HG02571 (cell line): ENCODE measurements around the gene CMIP.

ENCODE experiments used
- ATAC-seq: cut with Tn5 transposase; IDR thresholded peaks from one replicate; pipeline ENCODE4 v1.9.1; 2021; ENCODE audit warnings: mild to moderate bottlenecking, moderate library complexity; ENCODE audit not compliant: unreplicated experiment

CMIP gene

DNA sequence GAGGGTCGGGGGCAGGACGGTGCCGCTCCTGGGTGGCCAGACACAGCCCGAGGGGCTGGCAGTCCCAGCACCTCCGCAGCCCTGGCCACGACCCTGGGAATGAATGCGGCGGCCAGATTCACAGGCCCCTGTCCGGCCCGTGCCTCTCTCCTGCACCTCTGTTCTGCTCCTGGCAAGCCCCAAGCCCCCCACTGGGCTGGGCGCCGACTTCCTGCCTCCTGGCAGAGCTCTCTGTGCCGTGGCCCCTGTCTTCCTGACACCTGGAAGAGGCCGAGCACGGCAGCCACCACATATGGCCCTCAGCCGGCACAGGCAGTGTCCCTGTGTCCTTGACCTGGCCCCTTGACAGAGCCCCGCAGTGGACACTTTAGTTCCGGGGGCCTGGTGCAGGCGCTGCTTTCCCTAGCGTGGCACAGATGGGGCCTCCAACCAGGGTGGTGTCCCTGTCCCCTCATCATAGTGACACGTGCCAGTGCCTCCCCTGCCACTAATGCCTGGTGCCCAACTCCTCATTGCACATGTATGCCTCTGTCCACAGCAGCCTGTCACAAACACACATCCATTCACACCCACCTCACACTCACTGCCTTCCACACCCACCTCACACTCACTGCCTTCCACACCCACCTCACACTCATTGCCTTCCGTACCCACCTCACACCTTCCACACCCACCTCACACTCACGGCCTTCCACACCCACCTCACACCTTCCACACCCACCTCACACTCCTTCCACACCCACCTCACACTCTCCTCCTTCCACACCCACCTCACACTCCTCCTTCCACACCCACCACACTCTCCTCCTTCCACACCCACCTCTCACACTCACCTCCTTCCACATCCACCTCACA, 223.9 kb downstream of the CMIP start:
- ATAC-seq, result no peak

- no peak for ATAC-seq
Measured at GRCh38 chr16:81669473-81670350, 225.1 kb downstream of the CMIP start.

- ATAC-seq, result no peak
Measured at GRCh38 chr16:81671738-81672597, 227.4 kb downstream of the CMIP start.

- no peak for ATAC-seq
Measured at GRCh38 chr16:81673432-81673831, 228.8 kb downstream of the CMIP start.

DNA sequence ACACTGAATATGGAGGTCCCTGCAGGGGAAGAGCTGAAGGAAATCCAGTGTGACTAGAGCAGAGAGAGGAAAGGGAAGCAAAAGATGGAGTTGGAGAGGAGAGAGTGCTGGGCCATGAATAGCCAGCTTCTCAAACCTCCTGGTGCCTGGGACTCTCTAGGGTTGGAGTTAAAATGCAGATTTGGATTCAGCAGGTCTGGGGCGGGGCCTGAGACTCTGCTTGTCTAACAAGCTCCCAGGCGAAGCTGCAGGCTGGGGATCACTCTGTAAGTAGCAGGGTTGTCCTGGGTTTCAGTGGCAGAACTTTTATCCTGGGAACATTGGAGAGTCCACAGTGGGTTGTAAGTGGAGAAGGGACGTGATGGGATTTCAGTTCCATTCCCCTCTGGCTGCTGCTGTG, 231.1 kb downstream of the CMIP start:
- ATAC-seq, result no peak

- ATAC-seq, result no peak
Measured at GRCh38 chr16:81676066-81676882, 231.7 kb downstream of the CMIP start.

DNA sequence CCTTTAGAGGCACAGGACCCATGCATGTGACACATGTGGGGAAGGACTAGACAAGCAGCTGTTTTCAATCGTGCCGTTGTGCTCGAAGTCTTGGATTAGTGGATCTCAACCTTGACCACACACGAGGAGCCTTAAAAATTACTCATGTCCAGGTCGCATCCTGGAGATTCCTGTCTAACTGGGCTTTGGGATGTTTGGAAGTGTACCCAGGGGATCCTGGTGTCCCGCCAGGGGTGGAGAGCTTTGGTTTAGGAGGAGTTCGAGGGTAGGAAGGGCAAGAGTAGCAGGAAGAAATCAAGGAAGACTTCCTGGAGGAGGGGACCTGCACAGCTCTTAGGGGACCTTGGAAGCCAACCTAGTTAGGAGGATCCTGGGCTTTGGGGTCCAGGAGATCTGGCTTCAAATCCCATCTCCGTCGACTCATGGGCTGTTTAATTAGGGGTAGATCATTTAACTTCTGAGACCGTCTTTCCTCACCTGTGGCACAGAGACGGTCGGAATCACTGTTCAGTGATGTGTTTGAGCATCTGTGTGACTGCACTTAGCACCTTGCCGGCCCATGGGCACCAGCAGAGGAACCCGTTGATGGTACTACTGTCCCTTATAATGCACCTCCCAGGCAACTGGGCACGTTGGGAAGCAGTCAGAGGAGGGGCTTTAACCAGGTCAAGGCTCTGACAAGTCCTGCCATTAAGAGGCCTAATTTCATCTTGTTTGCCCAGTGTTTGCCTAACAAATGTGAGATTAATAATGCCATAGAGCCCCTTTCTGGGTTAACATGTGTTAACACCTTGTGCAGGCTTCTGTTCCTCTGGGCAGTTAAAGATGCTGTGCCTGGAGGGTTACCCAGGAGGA, 232.5 kb downstream of the CMIP start:
- ATAC-seq, result no peak

DNA sequence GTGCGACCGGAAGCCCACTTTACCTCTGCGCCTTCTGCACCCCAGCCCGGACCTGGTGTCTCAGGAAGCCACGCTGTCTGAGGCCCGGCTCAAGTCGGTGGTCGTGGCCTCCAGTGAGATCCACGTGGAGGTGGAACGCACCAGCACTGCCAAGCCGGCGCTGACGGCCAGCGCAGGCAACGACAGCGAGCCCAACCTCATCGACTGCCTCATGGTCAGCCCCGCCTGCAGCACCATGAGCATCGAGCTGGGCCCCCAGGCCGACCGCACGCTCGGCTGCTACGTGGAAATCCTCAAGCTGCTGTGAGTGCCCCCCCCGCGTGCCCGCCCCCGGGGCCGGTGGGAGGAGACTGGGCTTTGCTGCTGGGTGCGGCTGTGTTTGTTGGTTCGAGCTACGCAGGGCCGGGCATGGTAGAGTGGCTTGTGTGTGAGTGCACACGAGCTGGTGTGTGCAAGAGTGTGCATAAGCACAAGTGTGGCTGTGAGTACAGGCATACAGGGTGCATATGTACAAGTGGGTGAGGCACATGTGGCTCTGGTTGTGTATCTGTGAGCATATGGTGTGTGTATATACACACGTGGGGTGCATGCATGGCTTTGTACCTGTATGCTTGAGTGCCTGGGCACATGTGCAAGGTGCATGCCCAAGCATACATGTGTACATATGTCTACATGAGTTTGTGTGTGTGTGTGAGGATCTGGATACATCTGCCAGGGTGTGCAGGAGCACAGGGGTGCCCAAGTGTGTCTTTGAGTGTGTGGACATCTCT, 233.9 kb downstream of the CMIP start:
- ATAC-seq, result no peak

- ATAC-seq, result no peak
Measured at GRCh38 chr16:81679721-81680430, 235.3 kb downstream of the CMIP start.

DNA sequence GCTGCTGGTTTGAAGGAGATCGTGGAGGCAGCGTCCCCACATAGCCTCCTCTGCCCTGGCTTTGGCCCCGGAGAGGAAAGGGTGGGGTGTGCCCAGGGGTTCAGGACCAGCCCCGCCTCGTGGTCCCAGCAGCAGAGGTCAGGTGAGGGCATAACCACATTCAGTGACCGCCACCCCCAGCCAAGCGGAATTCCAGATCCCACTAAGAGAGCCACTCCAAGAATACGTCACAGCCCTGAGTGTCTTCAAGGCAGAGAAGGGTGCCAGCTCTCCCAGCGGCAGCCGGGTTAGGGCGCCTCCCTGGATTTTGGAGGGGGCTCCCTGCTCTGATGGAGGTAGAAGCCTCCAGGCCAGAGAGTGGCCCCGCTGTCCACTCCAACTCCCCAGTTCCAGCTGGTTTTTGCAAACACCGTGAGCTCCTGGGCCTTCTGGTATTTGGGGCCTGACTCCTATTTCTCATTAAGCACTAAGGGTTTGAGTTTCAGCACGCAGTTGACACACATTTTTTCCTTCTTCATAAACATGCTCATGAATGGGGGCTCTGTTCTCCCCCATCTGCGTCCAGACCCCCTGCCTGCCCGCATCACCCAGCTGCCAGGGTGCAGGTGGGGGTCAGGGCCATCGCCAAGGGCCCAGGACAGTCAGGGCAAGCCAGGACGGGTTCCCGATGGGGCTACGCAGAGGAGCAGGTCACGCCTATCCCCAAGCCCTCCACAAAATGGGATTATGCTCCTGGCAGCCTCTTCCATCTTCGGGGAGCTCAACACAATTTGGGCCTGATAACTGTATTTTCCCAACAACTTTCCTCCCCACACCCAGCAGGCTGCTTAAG, 236.1 kb downstream of the CMIP start:
- ATAC-seq, result no peak

GRCh38 chr16:81681311-81681710, 236.7 kb downstream of the CMIP start:
- ATAC-seq, result no peak

- ATAC-seq, result no peak
Measured at GRCh38 chr16:81684242-81684837, 239.7 kb downstream of the CMIP start.

- no peak for ATAC-seq
Measured at GRCh38 chr16:81684901-81685300, 240.3 kb downstream of the CMIP start.

DNA sequence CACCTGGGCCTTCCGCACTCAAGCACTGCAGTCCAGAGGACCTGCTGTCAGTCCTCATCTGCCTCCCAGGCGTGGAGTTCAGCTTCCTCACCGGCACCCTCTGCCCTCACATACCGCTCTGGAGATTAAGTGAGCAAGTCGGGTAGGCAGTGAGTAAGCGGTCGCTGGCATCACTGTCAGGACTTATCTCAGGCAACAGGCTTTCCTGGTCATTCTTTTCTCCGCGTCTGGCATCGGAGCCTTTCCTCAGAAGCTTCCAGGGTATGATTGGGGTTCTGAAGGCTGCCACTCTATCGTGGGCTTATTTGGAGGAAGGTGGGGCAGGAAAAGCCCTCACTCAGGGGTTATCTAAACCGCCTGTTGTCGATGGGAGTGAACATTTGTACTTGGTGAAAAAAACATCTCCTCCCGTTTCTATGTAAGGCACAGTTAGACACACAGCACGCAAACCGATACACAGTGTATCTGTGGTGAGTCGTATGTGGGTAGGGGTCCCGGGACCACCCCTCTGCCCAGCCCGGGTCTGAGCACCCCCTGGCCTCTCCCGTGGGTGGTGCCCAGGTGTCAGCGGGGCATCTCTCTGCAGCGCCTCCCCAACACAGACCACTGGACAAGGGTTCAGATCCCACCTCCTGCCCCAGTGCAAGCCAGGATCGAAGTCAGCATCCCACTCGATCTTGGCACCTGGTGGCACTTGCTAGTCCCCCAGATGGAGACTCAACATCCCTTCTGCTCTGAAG, 242.0 kb downstream of the CMIP start:
- no peak for ATAC-seq

GRCh38 chr16:81687131-81687456, 242.5 kb downstream of the CMIP start:
- no peak for ATAC-seq

DNA sequence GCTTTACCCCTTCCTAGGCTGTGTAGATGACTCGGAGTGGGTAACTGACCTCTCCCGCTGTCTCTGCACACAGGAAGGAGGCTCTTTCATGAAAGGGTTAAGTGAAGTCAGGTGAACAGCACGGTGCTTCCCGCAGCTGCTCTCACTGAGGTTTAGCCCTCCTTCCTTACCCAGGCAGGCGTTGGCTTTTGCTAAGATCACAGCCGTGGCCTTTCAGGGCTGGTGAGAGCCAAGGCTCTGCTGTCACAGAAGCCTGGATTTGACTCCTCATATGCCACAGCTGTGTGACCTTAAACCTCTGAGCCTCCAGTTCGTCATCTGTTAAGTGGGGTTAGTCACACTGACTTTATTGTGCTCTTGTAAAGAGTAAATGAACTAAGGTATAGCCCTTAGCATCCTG, 243.6 kb downstream of the CMIP start:
- ATAC-seq, result no peak
